SK-N-SH (cell line): ENCODE measurements around the gene NOSTRIN. TPM values are rescaled to one million over a fixed set of nuclear protein-coding genes. Genes with fewer than 3 reads are reported as not detected.

ENCODE experiments used
- CTCF ChIA-PET: fragments of 300-600, 350-600 bp; formaldehyde crosslinking; extraction: SDS; loops from one replicate; lab custom pipeline; 2021; lab: Yijun Ruan, JAX
- POLR2A ChIA-PET: fragments of 350-600 bp; sonication (Branson Sonifier 250); formaldehyde crosslinking; extraction: SDS; loops from one replicate; lab custom pipeline; 2020; ENCODE audit warnings: antibody characterized with exemption, inconsistent platforms; lab: Yijun Ruan, JAX
- DNase-seq: peaks from one replicate; pipeline ENCODE4 v3.0.0; 2012
- H2AFZ ChIP-seq: fragments of 200-600 bp; sonication (generic); 2 replicates; pipeline ENCODE4 v1.8.1; 2016; ENCODE audit warnings: antibody characterized with exemption, mild to moderate bottlenecking, low read depth
- H3F3A ChIP-seq: fragments of 200-600 bp; sonication (generic); replicated peaks from 2 replicates; pipeline ENCODE3; 2016; ENCODE audit warnings: antibody characterized with exemption, mild to moderate bottlenecking; ENCODE audit not compliant: insufficient read depth
- H3K27ac ChIP-seq, 2 experiments: fragments of 200-500 bp in 1 of 2; fragments of 200-600 bp in 1 of 2; sonication (Bioruptor generic) in 1 of 2; sonication (generic), shearing (Covaris generic) in 1 of 2; 2 replicates each; pipeline versions ENCODE4 v1.5.1 to v1.6.1; 2014 to 2016; ENCODE audit warnings: low read depth in 2 of 2, inconsistent platforms in 1 of 2, low read length in 1 of 2, mild to moderate bottlenecking in 1 of 2, mixed read lengths in 1 of 2
- H3K27me3 ChIP-seq: fragments of 200-600 bp; sonication (generic), shearing (Covaris generic); 2 replicates; pipeline ENCODE4 v1.6.1; 2016; ENCODE audit warnings: mixed run types; ENCODE audit not compliant: insufficient read depth
- H3K36me3 ChIP-seq, 2 experiments: fragments of 200-500 bp in 1 of 2; fragments of 200-600 bp in 1 of 2; sonication (Bioruptor generic) in 1 of 2; sonication (generic) in 1 of 2; replicated peaks in 1 of 2; 2 replicates each; pipeline versions ENCODE3 to v1.5.1; 2014 to 2016; ENCODE audit warnings: low read length in 1 of 2, mild to moderate bottlenecking in 1 of 2; ENCODE audit not compliant: insufficient read depth in 2 of 2, control insufficient read depth in 1 of 2
- H3K4me1 ChIP-seq, 2 experiments: fragments of 200-500 bp in 1 of 2; fragments of 200-600 bp in 1 of 2; sonication (Bioruptor generic) in 1 of 2; sonication (generic), shearing (Covaris generic) in 1 of 2; 2 replicates each; pipeline versions ENCODE4 v1.5.1 to v1.6.1; 2014 to 2016; ENCODE audit warnings: low read depth in 1 of 2, low read length in 1 of 2, mixed run types in 1 of 2; ENCODE audit not compliant: insufficient read depth in 2 of 2, control insufficient read depth in 1 of 2
- H3K4me2 ChIP-seq: fragments of 200-600 bp; sonication (generic), shearing (Covaris generic); 2 replicates; pipeline ENCODE4 v1.6.1; 2017; ENCODE audit warnings: mixed run types
- H3K4me3 ChIP-seq, 2 experiments: fragments of 200-500 bp in 1 of 2; fragments of 200-600 bp in 1 of 2; sonication (Bioruptor generic) in 1 of 2; sonication (generic), shearing (Covaris generic) in 1 of 2; 2 replicates each; pipeline versions ENCODE4 v1.5.1 to v1.8.1; 2014 to 2016; ENCODE audit warnings: low read depth in 2 of 2, inconsistent platforms in 1 of 2, low read length in 1 of 2, mild to moderate bottlenecking in 1 of 2, mixed read lengths in 1 of 2, moderate library complexity in 1 of 2
- H3K79me2 ChIP-seq: fragments of 200-600 bp; sonication (generic); 2 replicates; pipeline ENCODE4 v1.8.1; 2017; ENCODE audit warnings: mild to moderate bottlenecking; ENCODE audit not compliant: insufficient read depth
- H3K9ac ChIP-seq: fragments of 200-600 bp; sonication (generic); 2 replicates; pipeline ENCODE4 v1.6.1; 2017; ENCODE audit warnings: mixed run types
- H3K9me2 ChIP-seq: fragments of 200-600 bp; sonication (generic); 2 replicates; pipeline ENCODE4 v1.6.1; 2017; ENCODE audit warnings: mixed run types
- H3K9me3 ChIP-seq: fragments of 200-600 bp; sonication (generic); 2 replicates; pipeline ENCODE4 v1.6.1; 2017; ENCODE audit warnings: mixed run types, mild to moderate bottlenecking, moderate library complexity
- H4K20me1 ChIP-seq: fragments of 200-600 bp; sonication (generic); 2 replicates; pipeline ENCODE4 v1.6.1; 2017; ENCODE audit warnings: mild to moderate bottlenecking, mixed run types; ENCODE audit not compliant: insufficient read depth
- ELF1 ChIP-seq: IDR thresholded peaks from 2 replicates; pipeline ENCODE4 v1.4.0; 2012
- EZH2phosphoT487 ChIP-seq: fragments of 200-600 bp; sonication (generic); IDR thresholded peaks from 2 replicates; pipeline ENCODE4 v1.6.1; 2017; ENCODE audit warnings: low read depth, mixed run types, mild to moderate bottlenecking, antibody characterized with exemption, moderate library complexity, borderline replicate concordance
- FOSL2 ChIP-seq: IDR thresholded peaks from 2 replicates; pipeline ENCODE4 v1.4.0; 2012; ENCODE audit warnings: low read depth, mild to moderate bottlenecking, moderate library complexity, borderline replicate concordance
- JUND ChIP-seq: IDR thresholded peaks from 2 replicates; pipeline ENCODE4 v1.4.0; 2012
- MEF2A ChIP-seq: IDR thresholded peaks from 2 replicates; pipeline ENCODE4 v1.4.0; 2012; ENCODE audit warnings: low read depth, borderline replicate concordance
- MXI1 ChIP-seq: IDR thresholded peaks from 2 replicates; pipeline ENCODE4 v1.6.1; 2012; ENCODE audit warnings: mild to moderate bottlenecking, low read depth, low read length, improper control_type of control experiment
- NFIC ChIP-seq: IDR thresholded peaks from 2 replicates; pipeline ENCODE4 v1.4.0; 2012; ENCODE audit warnings: borderline replicate concordance
- NRF1 ChIP-seq: IDR thresholded peaks from 2 replicates; pipeline ENCODE4 v1.6.1; 2012; ENCODE audit warnings: low read depth, mild to moderate bottlenecking, low read length
- POLR2AphosphoS5 ChIP-seq: IDR thresholded peaks from 2 replicates; pipeline ENCODE4 v1.6.1; 2012; ENCODE audit warnings: low read depth, low read length
- RCOR1 ChIP-seq: fragments of 150-350 bp; IDR thresholded peaks from 2 replicates; pipeline ENCODE4 v1.6.1; 2017; ENCODE audit warnings: antibody characterized with exemption, low read length
- RFX5 ChIP-seq: IDR thresholded peaks from 2 replicates; pipeline ENCODE4 v1.6.1; 2012; ENCODE audit warnings: mild to moderate bottlenecking, improper control_type of control experiment, low read length
- SIN3A ChIP-seq: IDR thresholded peaks from 2 replicates; pipeline ENCODE4 v1.6.1; 2012; ENCODE audit warnings: low read depth, mild to moderate bottlenecking, low read length, moderate library complexity, borderline replicate concordance
- TAF1 ChIP-seq: IDR thresholded peaks from 2 replicates; pipeline ENCODE4 v1.6.1; 2012; ENCODE audit warnings: low read depth, mild to moderate bottlenecking, low read length, moderate library complexity, borderline replicate concordance
- YY1 ChIP-seq: IDR thresholded peaks from 2 replicates; pipeline ENCODE4 v1.4.0; 2012; ENCODE audit warnings: low read depth, mild to moderate bottlenecking
- WGBS: methylation state at CpG from one replicate; pipeline ENCODE4 v1.1.6; 2017; ENCODE audit warnings: low lambda C conversion rate; 5-methylcytosine and 5-hydroxymethylcytosine counted together
- polyA plus RNA-seq, 3 experiments: library from polyadenylated mRNA; depleted of rRNA; stranded (reverse); fragments of >200 nt; gene quantifications; 2 replicates each; pipeline ENCODE4 v1.2.3, GENCODE V29; 2012
- TF ChIP-seq, protein P1 (sequence below): IDR thresholded peaks from 2 replicates; pipeline ENCODE4 v1.4.0; 2012; ENCODE audit warnings: low read depth
- TF ChIP-seq, protein P2 (sequence below): IDR thresholded peaks from 2 replicates; pipeline ENCODE4 v1.6.1; 2012; ENCODE audit warnings: mild to moderate bottlenecking, low read depth, low read length, moderate library complexity
- TF ChIP-seq, protein P3 (sequence below): fragments of 150-350 bp; IDR thresholded peaks from 2 replicates; pipeline ENCODE4 v1.6.1; 2017; ENCODE audit warnings: antibody characterized with exemption, low read length, low read depth, borderline replicate concordance
- TF ChIP-seq, protein P4 (sequence below): fragments of 150-350 bp; IDR thresholded peaks from 2 replicates; pipeline ENCODE4 v1.6.1; 2016; ENCODE audit warnings: mild to moderate bottlenecking, low read depth, low read length

Gene NOSTRIN
- polyA plus RNA-seq, 1 of the 3 experiments (the other 2 are of a cell fraction) = not detected

DNA sequence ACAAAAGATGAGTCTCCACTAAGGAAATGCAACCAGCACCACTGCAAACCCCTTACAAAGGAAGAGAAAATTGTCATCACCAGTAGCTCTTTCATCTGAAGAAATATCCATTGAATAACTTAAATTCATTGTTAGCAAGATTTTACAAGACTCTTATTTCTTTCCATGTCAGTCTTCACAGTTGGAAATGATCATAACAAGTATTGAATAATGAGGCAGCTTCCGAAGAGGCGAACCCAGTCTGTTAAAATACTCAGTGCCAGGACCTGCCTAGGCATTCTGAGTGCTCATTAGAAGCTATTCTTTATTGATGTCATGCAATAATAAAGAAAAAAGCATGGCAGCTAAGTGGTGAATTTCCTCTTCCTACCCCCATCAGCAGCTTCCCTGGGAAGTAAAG lies 33.5 kb downstream of the NOSTRIN start:
- Histone ChIP-seq H2AFZ (no peak overlapping the region), H3K79me2 (no peaks in the 10 kb centered on the region), H3K9me3 (no peaks in the 10 kb centered on the region), H3K27ac (no peak overlapping the region), H3F3A (no peaks in the 10 kb centered on the region), H3K36me3 (no peaks in the 10 kb centered on the region), H3K4me2 (no peak overlapping the region), H3K9ac (no peak overlapping the region), H3K27me3 (no peaks in the 10 kb centered on the region), H3K4me1 (no peaks in the 10 kb centered on the region), H4K20me1 (no peaks in the 10 kb centered on the region), H3K9me2 (no peaks in the 10 kb centered on the region), H3K4me3 (no peak overlapping the region)
- ChIA-PET CTCF (no interaction called here), POLR2A (no interaction called here)
- DNase-seq = no peak
- WGBS = 97% methylated on average over 2 of the region's 2 CpGs
- TF ChIP-seq ELF1 (no peak), RFX5 (no peak), TAF1 (no peak), MXI1 (no peak), NFIC (no peak), EZH2phosphoT487 (no peak), FOSL2 (no peak), RCOR1 (no peak), YY1 (no peak), POLR2AphosphoS5 (no peak), MEF2A (no peak)
- TF ChIP-seq, protein P1, sequence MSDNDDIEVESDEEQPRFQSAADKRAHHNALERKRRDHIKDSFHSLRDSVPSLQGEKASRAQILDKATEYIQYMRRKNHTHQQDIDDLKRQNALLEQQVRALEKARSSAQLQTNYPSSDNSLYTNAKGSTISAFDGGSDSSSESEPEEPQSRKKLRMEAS = no peak
- TF ChIP-seq, protein P2, sequence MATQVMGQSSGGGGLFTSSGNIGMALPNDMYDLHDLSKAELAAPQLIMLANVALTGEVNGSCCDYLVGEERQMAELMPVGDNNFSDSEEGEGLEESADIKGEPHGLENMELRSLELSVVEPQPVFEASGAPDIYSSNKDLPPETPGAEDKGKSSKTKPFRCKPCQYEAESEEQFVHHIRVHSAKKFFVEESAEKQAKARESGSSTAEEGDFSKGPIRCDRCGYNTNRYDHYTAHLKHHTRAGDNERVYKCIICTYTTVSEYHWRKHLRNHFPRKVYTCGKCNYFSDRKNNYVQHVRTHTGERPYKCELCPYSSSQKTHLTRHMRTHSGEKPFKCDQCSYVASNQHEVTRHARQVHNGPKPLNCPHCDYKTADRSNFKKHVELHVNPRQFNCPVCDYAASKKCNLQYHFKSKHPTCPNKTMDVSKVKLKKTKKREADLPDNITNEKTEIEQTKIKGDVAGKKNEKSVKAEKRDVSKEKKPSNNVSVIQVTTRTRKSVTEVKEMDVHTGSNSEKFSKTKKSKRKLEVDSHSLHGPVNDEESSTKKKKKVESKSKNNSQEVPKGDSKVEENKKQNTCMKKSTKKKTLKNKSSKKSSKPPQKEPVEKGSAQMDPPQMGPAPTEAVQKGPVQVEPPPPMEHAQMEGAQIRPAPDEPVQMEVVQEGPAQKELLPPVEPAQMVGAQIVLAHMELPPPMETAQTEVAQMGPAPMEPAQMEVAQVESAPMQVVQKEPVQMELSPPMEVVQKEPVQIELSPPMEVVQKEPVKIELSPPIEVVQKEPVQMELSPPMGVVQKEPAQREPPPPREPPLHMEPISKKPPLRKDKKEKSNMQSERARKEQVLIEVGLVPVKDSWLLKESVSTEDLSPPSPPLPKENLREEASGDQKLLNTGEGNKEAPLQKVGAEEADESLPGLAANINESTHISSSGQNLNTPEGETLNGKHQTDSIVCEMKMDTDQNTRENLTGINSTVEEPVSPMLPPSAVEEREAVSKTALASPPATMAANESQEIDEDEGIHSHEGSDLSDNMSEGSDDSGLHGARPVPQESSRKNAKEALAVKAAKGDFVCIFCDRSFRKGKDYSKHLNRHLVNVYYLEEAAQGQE = no peak

DNA sequence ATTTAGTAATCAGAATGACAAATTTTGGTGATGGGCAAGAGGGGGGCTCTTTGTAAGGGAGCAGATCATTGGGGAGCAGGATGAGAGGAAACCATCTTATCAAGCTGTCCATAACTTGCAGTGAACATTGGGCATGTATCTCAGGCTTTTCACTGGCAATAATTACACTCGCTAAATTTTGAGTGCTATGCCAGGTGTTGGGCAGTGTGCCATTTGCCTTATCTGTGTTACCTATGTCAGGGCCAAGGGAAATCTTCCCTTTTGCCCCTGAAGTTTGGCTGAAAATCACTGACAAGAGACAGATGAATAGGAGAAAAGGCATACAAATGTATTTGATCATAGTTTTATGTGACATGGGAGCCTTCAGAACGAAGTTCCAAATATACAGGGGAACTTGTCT lies 39.0 kb downstream of the NOSTRIN start:
- CTCF ChIA-PET = interaction anchor here (1.2 kb wide), 1 partner anchor 20 kb away, joined by 4 read pairs; no protein-coding TSS in a partner anchor
- peaks cover 0 to 5% of the 10 kb centered on the region in 2 experiments; a peak in 1 of 4 replicates for H3K4me1 ChIP-seq

More for the DNA sequence above, 39.0 kb downstream of the NOSTRIN start:
- Histone ChIP-seq H2AFZ (no peak overlapping the region), H3K9me2 (no peaks in the 10 kb centered on the region), H3K27ac (no peak overlapping the region), H3K4me3 (no peak overlapping the region), H3K79me2 (no peaks in the 10 kb centered on the region), H3K27me3 (no peaks in the 10 kb centered on the region), H3K9ac (no peak overlapping the region), H3K36me3 (no peaks in the 10 kb centered on the region), H4K20me1 (no peaks in the 10 kb centered on the region), H3F3A (no peaks in the 10 kb centered on the region), H3K4me2 (no peak overlapping the region), H3K9me3 (no peaks in the 10 kb centered on the region)
- WGBS = 44% methylated on average over 2 of the region's 2 CpGs
- DNase-seq = no peak
- TF ChIP-seq RCOR1 = no peak
- TF ChIP-seq, protein P3, sequence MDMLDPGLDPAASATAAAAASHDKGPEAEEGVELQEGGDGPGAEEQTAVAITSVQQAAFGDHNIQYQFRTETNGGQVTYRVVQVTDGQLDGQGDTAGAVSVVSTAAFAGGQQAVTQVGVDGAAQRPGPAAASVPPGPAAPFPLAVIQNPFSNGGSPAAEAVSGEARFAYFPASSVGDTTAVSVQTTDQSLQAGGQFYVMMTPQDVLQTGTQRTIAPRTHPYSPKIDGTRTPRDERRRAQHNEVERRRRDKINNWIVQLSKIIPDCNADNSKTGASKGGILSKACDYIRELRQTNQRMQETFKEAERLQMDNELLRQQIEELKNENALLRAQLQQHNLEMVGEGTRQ = no peak
- TF ChIP-seq, protein P4, sequence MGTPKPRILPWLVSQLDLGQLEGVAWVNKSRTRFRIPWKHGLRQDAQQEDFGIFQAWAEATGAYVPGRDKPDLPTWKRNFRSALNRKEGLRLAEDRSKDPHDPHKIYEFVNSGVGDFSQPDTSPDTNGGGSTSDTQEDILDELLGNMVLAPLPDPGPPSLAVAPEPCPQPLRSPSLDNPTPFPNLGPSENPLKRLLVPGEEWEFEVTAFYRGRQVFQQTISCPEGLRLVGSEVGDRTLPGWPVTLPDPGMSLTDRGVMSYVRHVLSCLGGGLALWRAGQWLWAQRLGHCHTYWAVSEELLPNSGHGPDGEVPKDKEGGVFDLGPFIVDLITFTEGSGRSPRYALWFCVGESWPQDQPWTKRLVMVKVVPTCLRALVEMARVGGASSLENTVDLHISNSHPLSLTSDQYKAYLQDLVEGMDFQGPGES = no peak
- TF ChIP-seq NRF1 = no peak
- no peak for TF ChIP-seq FOSL2
- TF ChIP-seq SIN3A = no peak
- TF ChIP-seq JUND = no peak
- POLR2A ChIA-PET = no interaction called here
